Esophagus muscularis mucosa (tissue), 3 donors: ENCODE results near the gene KRT74.

Source experiments
- CTCF ChIP-seq, 3 experiments: fragments of 200-600 bp in 2 of 3; fragments of 450-650 bp in 1 of 3; sonication (generic) in 2 of 3; IDR thresholded peaks; one replicate each; pipeline ENCODE4 v1.5.1; 2017 to 2019; ENCODE audit warnings: antibody characterized with exemption in 3 of 3, mild to moderate bottlenecking in 2 of 3, moderate library complexity in 1 of 3
- EP300 ChIP-seq: sonication (generic); formaldehyde crosslinking; IDR thresholded peaks from one replicate; pipeline ENCODE4 v1.6.1; 2017; ENCODE audit warnings: antibody characterized with exemption

- TF ChIP-seq CTCF (IDR thresholded peaks at IDR 0.05), result no peak
- TF ChIP-seq EP300, result no peak
These were observed 39.8 kb downstream of the KRT74 start for GRCh38 chr12:52533686-52534470.
